PC-9 (cell line): Measurements from ENCODE around the gene CDK6. TPM values are rescaled to one million over a fixed set of nuclear protein-coding genes. Genes with fewer than 3 reads are reported as not detected.

Experiments
- BruUV-seq: library from RNA; stranded (reverse); fragments of 400-500 nt; replicated peaks from 2 replicates; lab custom pipeline; 2021; lab: Mats Ljungman, UMichigan
- CTCF ChIA-PET: fragments of 300-600 bp; sonication (Branson Sonifier 250); formaldehyde crosslinking; loops from one replicate; lab custom pipeline; 2022; ENCODE audit warnings: antibody characterized with exemption; lab: Charles Lee
- POLR2A ChIA-PET: fragments of 300-600 bp; sonication (Branson Sonifier 250); formaldehyde crosslinking; loops from one replicate; lab custom pipeline; 2022; ENCODE audit warnings: antibody characterized with exemption; ENCODE audit not compliant: unreplicated experiment; lab: Charles Lee
- DNase-seq, 2 experiments: peaks; one replicate each; pipeline versions ENCODE4 v3.0.0 to v3.0.0-alpha.2; 2015 to 2022; ENCODE audit warnings: mixed read lengths in 1 of 2
- H2AFZ ChIP-seq: fragments of 200-600 bp; sonication (generic); 2 replicates; pipeline ENCODE4 v1.8.1; 2017; ENCODE audit warnings: antibody characterized with exemption
- H3F3A ChIP-seq: fragments of 200-600 bp; sonication (generic); 2 replicates; pipeline ENCODE4 v1.8.1; 2017; ENCODE audit warnings: antibody characterized with exemption, mild to moderate bottlenecking, low read depth; ENCODE audit not compliant: insufficient read depth
- H3K27ac ChIP-seq: fragments of 200-600 bp; sonication (generic); 2 replicates; pipeline ENCODE4 v1.6.1; 2016; ENCODE audit warnings: mixed run types
- H3K27me3 ChIP-seq: fragments of 200-600 bp; sonication (generic); 2 replicates; pipeline ENCODE4 v1.6.1; 2016; ENCODE audit warnings: low read depth, mixed run types; ENCODE audit not compliant: insufficient read depth
- H3K36me3 ChIP-seq: fragments of 200-600 bp; sonication (generic); 2 replicates; pipeline ENCODE4 v1.6.1; 2016; ENCODE audit warnings: low read depth, mixed run types
- H3K4me1 ChIP-seq: fragments of 200-600 bp; sonication (generic); replicated peaks from 2 replicates; pipeline ENCODE4 v1.6.1; 2016; ENCODE audit warnings: mixed run types; ENCODE audit not compliant: insufficient read depth
- H3K4me2 ChIP-seq: fragments of 200-600 bp; sonication (generic); 2 replicates; pipeline ENCODE4 v1.6.1; 2017; ENCODE audit warnings: mixed run types
- H3K4me3 ChIP-seq: fragments of 200-600 bp; sonication (generic); 2 replicates; pipeline ENCODE4 v1.6.1; 2016; ENCODE audit warnings: mixed run types
- H3K79me2 ChIP-seq: fragments of 200-600 bp; sonication (generic); 2 replicates; pipeline ENCODE4 v1.6.1; 2017; ENCODE audit warnings: low read depth, mixed run types
- H3K9me2 ChIP-seq: fragments of 200-600 bp; sonication (generic); 2 replicates; pipeline ENCODE4 v1.8.1; 2017; ENCODE audit warnings: mild to moderate bottlenecking; ENCODE audit not compliant: insufficient read depth
- H3K9me3 ChIP-seq: fragments of 200-600 bp; sonication (generic); 2 replicates; pipeline ENCODE4 v1.8.1; 2016; ENCODE audit warnings: low read depth; ENCODE audit not compliant: insufficient read depth
- H4K20me1 ChIP-seq: fragments of 200-600 bp; sonication (generic); 2 replicates; pipeline ENCODE4 v1.8.1; 2017; ENCODE audit not compliant: insufficient read depth
- EZH2 ChIP-seq: fragments of 200-600 bp; sonication (generic); IDR thresholded peaks from 2 replicates; pipeline ENCODE4 v1.8.0; 2017; ENCODE audit warnings: antibody characterized with exemption, low read depth
- intact Hi-C: fragments of 100-400 bp; cut with micrococcal nuclease; formaldehyde crosslinking; loops from one replicate; pipeline ENCODE4 v1.10.0; 2022; ENCODE audit not compliant: unreplicated experiment
- total RNA-seq: library from RNA; stranded (reverse); gene quantifications from 2 replicates; pipeline ENCODE4 v1.2.3, GENCODE V29; 2021
- TF ChIP-seq, protein P1 (sequence below): fragments of 200-600 bp; sonication (generic); conservative IDR thresholded peaks from 2 replicates; pipeline ENCODE4 v1.6.1; 2017; ENCODE audit warnings: mixed run types, antibody characterized with exemption, mild to moderate bottlenecking, moderate library complexity

CDK6 gene
- total RNA-seq, 1 experiment from 2014 or later, result 49.5 TPM

DNA sequence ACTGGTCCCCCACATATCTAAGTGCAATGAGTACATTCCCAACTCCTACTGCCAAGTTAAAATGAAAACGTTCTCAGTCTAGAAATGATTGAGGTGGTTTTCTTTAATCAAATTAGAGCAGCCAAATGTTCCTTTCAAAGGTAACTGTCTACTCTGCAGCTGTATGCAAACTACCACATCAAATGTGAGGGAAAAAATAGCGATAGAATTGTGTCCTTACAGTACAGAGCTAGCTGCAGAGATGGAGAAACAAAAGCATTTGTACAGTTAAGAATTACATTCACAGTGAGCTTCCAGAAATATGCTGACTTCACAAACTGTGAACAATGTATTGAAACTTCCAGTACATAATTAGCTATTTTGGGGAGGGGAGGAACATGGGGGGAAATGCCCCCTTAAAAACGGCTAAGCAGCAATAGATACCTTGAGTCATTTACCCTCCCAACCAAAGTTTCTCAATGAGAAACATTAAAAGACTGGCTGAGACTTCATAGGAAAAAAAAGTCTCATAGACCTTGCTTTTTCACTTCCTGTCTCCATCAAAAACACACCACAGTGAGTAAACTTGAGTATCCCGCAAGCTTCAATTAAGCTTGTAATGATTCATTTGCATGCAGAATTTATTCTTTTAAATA lies 22.9 kb downstream of the CDK6 start:
- TF ChIP-seq, protein P1, sequence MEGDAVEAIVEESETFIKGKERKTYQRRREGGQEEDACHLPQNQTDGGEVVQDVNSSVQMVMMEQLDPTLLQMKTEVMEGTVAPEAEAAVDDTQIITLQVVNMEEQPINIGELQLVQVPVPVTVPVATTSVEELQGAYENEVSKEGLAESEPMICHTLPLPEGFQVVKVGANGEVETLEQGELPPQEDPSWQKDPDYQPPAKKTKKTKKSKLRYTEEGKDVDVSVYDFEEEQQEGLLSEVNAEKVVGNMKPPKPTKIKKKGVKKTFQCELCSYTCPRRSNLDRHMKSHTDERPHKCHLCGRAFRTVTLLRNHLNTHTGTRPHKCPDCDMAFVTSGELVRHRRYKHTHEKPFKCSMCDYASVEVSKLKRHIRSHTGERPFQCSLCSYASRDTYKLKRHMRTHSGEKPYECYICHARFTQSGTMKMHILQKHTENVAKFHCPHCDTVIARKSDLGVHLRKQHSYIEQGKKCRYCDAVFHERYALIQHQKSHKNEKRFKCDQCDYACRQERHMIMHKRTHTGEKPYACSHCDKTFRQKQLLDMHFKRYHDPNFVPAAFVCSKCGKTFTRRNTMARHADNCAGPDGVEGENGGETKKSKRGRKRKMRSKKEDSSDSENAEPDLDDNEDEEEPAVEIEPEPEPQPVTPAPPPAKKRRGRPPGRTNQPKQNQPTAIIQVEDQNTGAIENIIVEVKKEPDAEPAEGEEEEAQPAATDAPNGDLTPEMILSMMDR, result no peak
- no peak for TF ChIP-seq EZH2
- H3K4me3 ChIP-seq, result no peak overlapping the region
- peaks cover 6% of the 10 kb centered on the region; the same call in 1 of the 2 replicates for H3K9me3 ChIP-seq
- no TSS peak for BruUV-seq
- no peak overlapping the region for H2AFZ ChIP-seq
- H4K20me1 ChIP-seq, result no peaks in the 10 kb centered on the region
- peaks cover 13% of the 10 kb centered on the region for H3F3A ChIP-seq
- no peak for DNase-seq
- peaks cover 21% of the 10 kb centered on the region for H3K4me1 ChIP-seq
- H3K27me3 ChIP-seq, result no peaks in the 10 kb centered on the region
- H3K79me2 ChIP-seq, result peaks cover 73% of the 10 kb centered on the region
- CTCF ChIA-PET, result no interaction called here
- POLR2A ChIA-PET, result interaction anchor here (1.0 kb wide), 1 partner anchor 14 kb away, joined by 4 read pairs; no protein-coding TSS in a partner anchor
- H3K9me2 ChIP-seq, result no peaks in the 10 kb centered on the region
- H3K36me3 ChIP-seq, result peaks cover 9% of the 10 kb centered on the region; the same call in 1 of the 2 replicates
- intact Hi-C loops, result no loop called here
- H3K27ac ChIP-seq, result no peak overlapping the region
- no peak overlapping the region for H3K4me2 ChIP-seq

DNA sequence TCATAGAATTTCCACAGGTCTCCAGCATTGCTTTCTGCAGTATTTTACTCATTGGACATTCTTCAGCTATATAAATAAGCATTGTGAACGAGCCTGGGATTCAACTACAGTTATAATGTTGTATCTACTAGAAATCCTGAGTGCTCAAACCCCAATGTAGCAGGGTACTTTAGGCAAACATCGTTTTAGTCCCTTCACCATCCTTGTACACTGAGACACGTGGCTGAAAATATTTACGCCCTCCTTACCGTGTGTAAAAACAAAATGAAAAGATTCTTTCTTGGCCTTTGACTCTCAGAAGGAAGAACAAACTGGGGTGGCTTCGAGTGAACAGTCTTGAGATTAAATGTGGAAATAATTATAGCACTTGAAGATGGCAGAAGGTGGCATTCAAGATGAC lies 25.2 kb downstream of the CDK6 start:
- H3K27me3 ChIP-seq, result no peaks in the 10 kb centered on the region
- no peak overlapping the region for H3K4me2 ChIP-seq
- H3K4me1 ChIP-seq, result peaks cover 25% of the 10 kb centered on the region
- no peak for TF ChIP-seq EZH2
- TF ChIP-seq, protein P1, result no peak
- H2AFZ ChIP-seq, result no peak overlapping the region
- peaks cover 10% of the 10 kb centered on the region for H3F3A ChIP-seq
- no peaks in the 10 kb centered on the region for H4K20me1 ChIP-seq
- H3K36me3 ChIP-seq, result peaks cover 8% of the 10 kb centered on the region; the same call in 1 of the 2 replicates
- no peak overlapping the region for H3K4me3 ChIP-seq
- no peak for DNase-seq
- intact Hi-C loops, result no loop called here
- no peaks in the 10 kb centered on the region for H3K9me3 ChIP-seq
- H3K9me2 ChIP-seq, result no peaks in the 10 kb centered on the region
- ChIA-PET CTCF (no interaction called here), POLR2A (interaction anchor here (0.7 kb wide), 1 partner anchor 236 kb away, joined by 3 read pairs; no protein-coding TSS in a partner anchor)
- H3K27ac ChIP-seq, result no peak overlapping the region
- peaks cover 69% of the 10 kb centered on the region for H3K79me2 ChIP-seq
- no TSS peak for BruUV-seq

DNA sequence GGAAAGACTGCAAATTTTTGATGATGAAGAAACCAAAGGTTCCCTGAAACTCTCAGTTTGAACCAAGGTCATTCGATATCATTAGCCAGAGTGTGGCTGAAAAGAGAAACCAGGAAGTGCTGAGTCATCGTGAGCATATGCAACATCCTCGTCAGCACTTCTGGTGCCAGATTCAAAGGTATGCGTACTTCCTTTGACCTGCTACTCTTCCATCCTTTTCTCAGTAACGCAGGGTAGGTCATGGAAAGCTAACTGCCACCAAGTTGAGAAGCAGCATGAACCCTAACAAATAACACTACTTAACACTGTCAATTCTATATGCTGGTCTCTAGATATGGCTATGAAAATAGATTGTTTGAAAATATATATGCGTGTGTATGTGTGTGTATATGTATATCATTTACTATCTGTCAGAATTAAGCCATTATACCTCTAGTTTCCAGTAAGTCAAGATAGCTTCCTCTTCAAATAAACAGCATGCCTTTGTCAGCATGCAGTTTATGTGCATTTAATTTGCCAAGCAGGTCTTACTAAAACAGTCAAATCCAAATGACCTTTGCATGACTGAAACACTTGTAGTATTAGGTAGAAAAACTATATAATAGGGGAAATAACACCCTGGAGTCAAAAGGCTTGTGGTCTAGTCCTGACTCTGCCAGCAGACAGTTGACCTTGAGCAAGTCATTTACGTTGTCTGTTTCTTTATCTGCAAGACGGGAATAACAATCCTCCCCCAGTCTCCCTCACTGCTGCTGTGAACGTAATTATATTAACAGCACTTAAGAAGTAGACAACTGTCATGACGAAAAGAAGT lies 26.4 kb downstream of the CDK6 start:
- ChIA-PET POLR2A (interaction anchor here (0.7 to 1.1 kb wide), 2 partner anchors 20 to 44 kb away, joined by 4 to 5 read pairs; no protein-coding TSS in a partner anchor), CTCF (no interaction called here)
- Histone ChIP-seq H3K36me3 (peaks cover 8% of the 10 kb centered on the region; the same call in 1 of the 2 replicates), H3F3A (peaks cover 10% of the 10 kb centered on the region), H4K20me1 (no peaks in the 10 kb centered on the region), H3K9me2 (no peaks in the 10 kb centered on the region), H3K79me2 (peaks cover 61% of the 10 kb centered on the region), H3K9me3 (no peaks in the 10 kb centered on the region), H3K4me2 (peak overlapping the region; percentile 62), H3K4me1 (peaks cover 25% of the 10 kb centered on the region), H2AFZ (no peak overlapping the region), H3K4me3 (peak overlapping the region; percentile 3; the same call in 1 of the 2 replicates), H3K27me3 (no peaks in the 10 kb centered on the region), H3K27ac (peak overlapping the region; percentile 90)
- intact Hi-C loops, result loop anchor here (2.0 kb wide), 1 partner anchor 43 kb away; no protein-coding TSS in a partner anchor
- BruUV-seq, result TSS peak; percentile 98
- peak; percentile 76 to 86 for DNase-seq
- TF ChIP-seq EZH2, result no peak
- TF ChIP-seq, protein P1, result no peak
